ENCODE data around the gene LRRC25.
"Not testable (repeated sequence)": the region's sequence is repeated elsewhere in the genome, so short reads cannot be mapped to it uniquely, and the experiment has no call there.

The LRRC25 gene

DNA sequence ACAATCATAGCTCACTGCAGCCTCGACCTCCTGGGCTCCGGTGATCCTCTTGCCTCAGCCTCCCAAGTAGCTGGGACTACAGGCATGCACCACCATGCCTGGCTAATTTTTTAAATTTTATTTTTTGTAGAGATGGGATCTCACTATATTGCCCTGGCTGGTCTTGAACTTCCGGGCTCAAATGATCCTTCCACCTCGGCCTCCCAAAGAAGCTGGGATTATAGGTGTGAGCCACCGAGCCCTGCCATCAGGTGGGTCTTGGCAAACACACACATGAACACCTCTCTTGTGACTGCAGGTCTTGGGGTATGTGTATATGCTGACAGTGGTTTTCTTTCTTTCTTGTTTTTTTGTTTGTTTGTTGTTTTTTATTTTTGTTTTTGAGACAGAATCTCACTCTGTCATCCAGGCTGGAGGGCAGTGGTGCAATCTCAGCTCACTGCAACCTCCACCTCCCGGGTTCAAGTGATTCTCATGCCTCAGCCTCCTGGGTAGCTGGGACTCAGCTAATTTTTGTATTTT, 48.5 kb downstream of the LRRC25 start:
- not testable (repeated sequence) for DNase-seq (ENCODE audit: extremely low read depth in 1 of 2, low read depth in 1 of 2)

DNA sequence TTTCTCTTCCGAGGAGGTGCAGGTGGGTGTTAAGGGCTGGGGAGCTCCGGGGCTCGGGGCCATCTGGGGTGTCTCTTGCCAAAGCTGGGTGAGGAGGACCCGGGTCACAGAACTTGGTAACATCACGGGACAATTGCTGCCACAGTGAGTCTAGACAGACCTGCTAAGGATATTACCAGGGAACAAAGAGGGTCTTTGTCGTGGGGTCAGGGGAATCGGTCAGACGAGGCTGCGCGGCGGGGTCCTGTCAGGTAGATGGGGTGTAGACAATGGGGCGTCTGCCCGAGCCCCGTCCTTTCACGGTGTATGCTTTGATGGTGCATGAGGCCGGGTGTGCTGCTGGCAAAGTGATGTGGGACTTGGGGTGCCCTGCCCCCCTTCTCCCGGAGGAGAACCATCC, 49.3 kb downstream of the LRRC25 start:
- DNase-seq (ENCODE audit: extremely low read depth in 1 of 2, low read depth in 1 of 2) = no peak

DNA sequence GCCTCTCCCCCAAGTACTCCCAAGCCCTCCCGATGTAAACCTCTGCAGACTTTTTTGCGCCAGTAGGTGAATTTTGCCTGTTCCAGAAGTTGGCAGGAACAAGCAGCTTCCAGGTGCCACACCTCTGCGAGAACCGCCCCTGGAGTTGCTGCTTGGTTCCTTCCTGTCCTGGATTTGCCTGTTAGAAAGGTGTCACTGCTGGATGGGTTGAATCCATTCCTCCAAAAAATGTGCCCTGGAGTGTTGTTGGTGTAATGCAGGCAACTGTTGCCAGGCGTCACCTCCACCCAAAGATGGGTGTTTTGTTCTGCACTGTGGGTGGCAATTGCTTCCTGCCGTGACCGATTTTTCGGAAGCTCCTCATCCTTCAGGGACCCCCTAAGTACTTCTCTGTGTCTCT, 51.3 kb downstream of the LRRC25 start:
- no peak for DNase-seq (ENCODE audit: extremely low read depth in 1 of 2, low read depth in 1 of 2)

DNA sequence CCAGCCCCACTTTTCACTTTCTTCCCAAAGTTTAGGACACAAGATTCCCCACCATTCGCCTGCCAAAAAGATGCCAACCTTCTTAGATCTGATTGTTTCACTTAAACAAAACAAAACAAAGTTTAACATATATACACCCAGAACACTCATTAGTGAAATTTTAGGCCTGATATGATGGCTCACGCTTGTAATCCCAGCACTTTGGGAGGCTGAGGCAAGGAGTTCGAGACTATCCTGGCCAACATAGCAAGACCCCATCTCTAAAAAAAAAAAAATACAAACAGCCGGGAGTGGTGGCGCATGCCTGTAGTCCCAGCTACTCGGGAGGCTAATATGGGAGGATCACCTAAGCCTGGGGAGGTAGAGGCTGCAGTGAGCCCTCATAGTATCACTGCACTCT, 52.1 kb downstream of the LRRC25 start:
- DNase-seq (ENCODE audit: extremely low read depth in 1 of 2, low read depth in 1 of 2) = no peak

DNA sequence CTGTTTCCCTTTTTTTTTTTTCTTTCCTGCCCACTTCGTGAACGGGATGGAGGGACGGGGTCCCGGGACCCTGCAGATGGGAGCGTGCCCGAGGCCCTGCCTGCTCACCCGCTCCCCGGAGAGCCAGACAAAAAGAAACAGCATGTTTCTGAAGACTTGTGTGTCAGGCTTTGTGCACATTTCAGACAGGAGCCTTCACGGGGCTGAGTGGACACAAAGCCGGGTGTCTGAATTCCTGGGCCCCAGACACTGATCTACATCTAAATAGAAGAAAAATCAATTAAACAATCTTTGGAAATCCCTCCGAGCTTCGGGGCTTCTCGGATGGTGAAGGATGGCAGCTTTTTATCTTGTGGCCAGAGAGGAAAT, 52.9 kb downstream of the LRRC25 start:
- no peak for DNase-seq (ENCODE audit: extremely low read depth in 1 of 2, low read depth in 1 of 2)

DNA sequence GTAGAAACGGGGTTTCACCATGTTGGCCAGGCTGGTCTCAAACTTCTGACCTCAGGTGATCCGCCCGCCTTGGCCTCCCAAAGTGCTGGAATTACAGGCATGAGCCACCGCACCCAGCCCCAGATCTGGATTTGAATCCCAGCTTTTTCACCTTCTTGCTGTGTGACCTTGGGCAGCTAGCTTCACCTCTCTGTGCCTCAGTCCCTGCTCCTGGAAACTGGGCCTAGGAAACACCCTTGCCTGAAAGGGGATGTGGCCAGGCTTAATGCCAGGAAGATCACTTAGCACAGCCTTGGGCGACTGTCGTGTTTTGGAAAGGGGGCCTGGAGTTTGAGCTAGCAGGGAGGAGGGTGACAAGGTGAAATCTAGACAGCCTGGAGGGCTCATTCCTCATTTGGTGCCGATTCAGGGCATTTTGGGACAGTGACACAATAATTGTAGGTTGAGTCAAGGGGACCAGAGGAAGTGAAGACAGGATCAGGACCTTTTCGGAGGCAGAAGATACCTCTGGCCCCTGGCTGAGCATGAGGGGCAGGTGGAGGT, 55.3 kb downstream of the LRRC25 start:
- no peak for DNase-seq (ENCODE audit: extremely low read depth in 1 of 2, low read depth in 1 of 2)
